Lung (tissue), 12 donors: ENCODE measurements around the gene HLA-DMB. TPM values are rescaled to one million over a fixed set of nuclear protein-coding genes. Genes with fewer than 3 reads are reported as not detected.
"Not testable (repeated sequence)": the region's sequence is repeated elsewhere in the genome, so short reads cannot be mapped to it uniquely, and the experiment has no call there.

Experiments
- ATAC-seq: fragments of 200-7000 bp; cut with Tn5 transposase; one replicate; pipeline ENCODE4 v1.9.1; 2020; ENCODE audit warnings: moderate number of reproducible peaks; ENCODE audit not compliant: insufficient read depth, low FRiP score
- DNase-seq, 3 donors: peaks; one replicate each; pipeline ENCODE4 v3.0.0-alpha.2; 2013 to 2017
- H3K27ac ChIP-seq, 2 donors: one replicate each; pipeline ENCODE4 v1.5.1; 2013; ENCODE audit warnings: mild to moderate bottlenecking in 2 of 2, moderate library complexity in 2 of 2, control low read depth in 1 of 2, inconsistent platforms in 1 of 2, low read depth in 1 of 2, low read length in 1 of 2
- H3K27me3 ChIP-seq, 3 donors: one replicate each; pipeline ENCODE4 v1.5.1; 2013; ENCODE audit warnings: low read length in 2 of 3; ENCODE audit not compliant: control insufficient read depth in 3 of 3, insufficient read depth in 3 of 3
- H3K36me3 ChIP-seq, 4 donors: one replicate each; pipeline ENCODE4 v1.5.1; 2013; ENCODE audit warnings: low read length in 4 of 4, mild to moderate bottlenecking in 1 of 4, moderate library complexity in 1 of 4; ENCODE audit not compliant: control insufficient read depth in 4 of 4, insufficient read depth in 4 of 4
- H3K4me1 ChIP-seq, 5 donors: one replicate each; pipeline ENCODE4 v1.5.1; 2013; ENCODE audit warnings: low read length in 5 of 5, mild to moderate bottlenecking in 2 of 5, moderate library complexity in 1 of 5; ENCODE audit not compliant: control insufficient read depth in 5 of 5, insufficient read depth in 5 of 5
- H3K4me3 ChIP-seq: one replicate; pipeline ENCODE4 v1.5.1; 2013; ENCODE audit warnings: mild to moderate bottlenecking, control low read depth, moderate library complexity
- H3K9ac ChIP-seq, 2 donors: one replicate each; pipeline ENCODE4 v1.5.1; 2013; ENCODE audit warnings: low read length in 2 of 2, control low read depth in 1 of 2; ENCODE audit not compliant: insufficient read depth in 1 of 2
- H3K9me3 ChIP-seq, 4 donors: one replicate each; pipeline ENCODE4 v1.5.1; 2013; ENCODE audit warnings: low read length in 3 of 4, mild to moderate bottlenecking in 1 of 4, moderate library complexity in 1 of 4; ENCODE audit not compliant: control insufficient read depth in 4 of 4, insufficient read depth in 3 of 4
- WGBS, 2 donors: extraction: QIAGEN DNeasy Blood & Tissue Kit; methylation state at CpG; one replicate each; pipeline ENCODE4 v1.1.7; 2013; 5-methylcytosine and 5-hydroxymethylcytosine counted together
- polyA plus RNA-seq, 2 donors: library from polyadenylated mRNA; stranded (reverse); fragments of 200-250 nt; gene quantifications; one replicate each; pipeline ENCODE4 v1.2.1, GENCODE V29; 2013
- total RNA-seq, 2 donors: library from RNA; depleted of rRNA in 1 of 2; stranded (reverse); fragments of >200 nt in 1 of 2; gene quantifications; one replicate each; pipeline ENCODE4 v1.2.1, GENCODE V29; 2014 to 2021
- TF ChIP-seq, protein P1 (sequence below): IDR thresholded peaks from 2 replicates; pipeline ENCODE4 v1.5.1; 2012; ENCODE audit warnings: mild to moderate bottlenecking; ENCODE audit errors: control extremely low read depth, extremely low read depth
- donor health status: control.
- donor health status: control.
- donor health status: Bipolar disorder and iron deficiency.
- donor health status: healthy.
- donor health status: DM: yes; HTN: yes; CAD: no.

Gene HLA-DMB
- total and polyA plus RNA-seq, 4 donors, result 42.3 to 76.7 (median 51.1) TPM

GRCh38 chr6:32943864-32944649 lies 3.2 kb upstream of the HLA-DMB start:
- Histone ChIP-seq H3K27ac (peak overlapping the region in 1 of 2 donors; percentile 86), H3K4me1 (peaks cover 0 to 3% (median 0%) of the 10 kb centered on the region in 5 donors), H3K27me3 (peaks cover 0 to 13% (median 0%) of the 10 kb centered on the region in 3 donors), H3K9ac (no peak overlapping the region), H3K36me3 (no peaks in the 10 kb centered on the region), H3K9me3 (no peaks in the 10 kb centered on the region), H3K4me3 (no peak overlapping the region)
- ATAC-seq, result no peak
- DNase-seq, result peak in 1 of 3 donors; percentile 17
- WGBS, 2 donors, result 40 to 63% methylated on average over 4 of the region's 4 CpGs
- TF ChIP-seq, protein P1, sequence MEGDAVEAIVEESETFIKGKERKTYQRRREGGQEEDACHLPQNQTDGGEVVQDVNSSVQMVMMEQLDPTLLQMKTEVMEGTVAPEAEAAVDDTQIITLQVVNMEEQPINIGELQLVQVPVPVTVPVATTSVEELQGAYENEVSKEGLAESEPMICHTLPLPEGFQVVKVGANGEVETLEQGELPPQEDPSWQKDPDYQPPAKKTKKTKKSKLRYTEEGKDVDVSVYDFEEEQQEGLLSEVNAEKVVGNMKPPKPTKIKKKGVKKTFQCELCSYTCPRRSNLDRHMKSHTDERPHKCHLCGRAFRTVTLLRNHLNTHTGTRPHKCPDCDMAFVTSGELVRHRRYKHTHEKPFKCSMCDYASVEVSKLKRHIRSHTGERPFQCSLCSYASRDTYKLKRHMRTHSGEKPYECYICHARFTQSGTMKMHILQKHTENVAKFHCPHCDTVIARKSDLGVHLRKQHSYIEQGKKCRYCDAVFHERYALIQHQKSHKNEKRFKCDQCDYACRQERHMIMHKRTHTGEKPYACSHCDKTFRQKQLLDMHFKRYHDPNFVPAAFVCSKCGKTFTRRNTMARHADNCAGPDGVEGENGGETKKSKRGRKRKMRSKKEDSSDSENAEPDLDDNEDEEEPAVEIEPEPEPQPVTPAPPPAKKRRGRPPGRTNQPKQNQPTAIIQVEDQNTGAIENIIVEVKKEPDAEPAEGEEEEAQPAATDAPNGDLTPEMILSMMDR, result no peak

GRCh38 chr6:32942555-32943123 lies 1.8 kb upstream of the HLA-DMB start:
- not testable (repeated sequence) for ATAC-seq, DNase-seq, H3K9ac ChIP-seq, H3K36me3 ChIP-seq, H3K4me1 ChIP-seq, H3K9me3 ChIP-seq, H3K4me3 ChIP-seq, H3K27ac ChIP-seq
- H3K27me3 ChIP-seq, result peaks cover 0 to 11% (median 5%) of the 10 kb centered on the region in 3 donors
- WGBS, 2 donors, result 81 to 83% methylated on average over 9 of the region's 9 CpGs

- DNase-seq (no peak), ATAC-seq (no peak)
- TF ChIP-seq, protein P1, result no peak
- Histone ChIP-seq H3K27me3 (peaks cover 0 to 11% (median 11%) of the 10 kb centered on the region in 3 donors), H3K36me3 (no peaks in the 10 kb centered on the region), H3K9ac (no peak overlapping the region), H3K27ac (peak overlapping the region; percentile 58 to 95), H3K4me3 (no peak overlapping the region), H3K4me1 (peaks cover 0 to 3% (median 0%) of the 10 kb centered on the region in 5 donors), H3K9me3 (no peaks in the 10 kb centered on the region)
- 33 to 41% methylated on average over 7 of the region's 7 CpGs for WGBS, 2 donors
Measured at GRCh38 chr6:32941214-32941768, 463 bp upstream of the HLA-DMB start.

DNA sequence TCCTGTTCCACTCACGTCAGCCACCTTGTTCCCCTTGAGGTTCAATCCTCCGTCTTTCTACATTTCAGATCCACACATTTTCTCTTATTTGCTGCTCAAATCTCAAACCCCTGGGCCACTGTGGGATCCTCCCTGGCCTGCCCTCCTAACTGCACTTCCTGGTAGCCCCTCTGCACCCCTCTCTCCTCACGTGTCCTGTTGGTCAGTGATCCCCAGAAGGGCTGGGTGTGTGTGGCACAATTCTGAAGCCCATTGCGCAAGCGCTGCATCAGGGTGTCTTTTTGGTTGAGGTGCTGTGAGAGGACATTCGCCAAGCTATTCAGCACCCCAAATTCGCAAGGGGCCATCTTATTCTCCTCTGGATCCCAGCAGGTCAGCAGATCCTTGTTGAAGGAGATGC lies 2.3 kb downstream of the HLA-DMB start:
- H3K27ac ChIP-seq, result no peak overlapping the region
- H3K9me3 ChIP-seq, result no peaks in the 10 kb centered on the region
- no peak overlapping the region for H3K9ac ChIP-seq
- no peak for DNase-seq
- peaks cover 0 to 22% (median 12%) of the 10 kb centered on the region in 3 donors for H3K27me3 ChIP-seq
- 87 to 88% methylated on average over 7 of the region's 7 CpGs for WGBS, 2 donors
- TF ChIP-seq, protein P1, result no peak
- H3K4me3 ChIP-seq, result no peak overlapping the region
- H3K36me3 ChIP-seq, result peaks cover 0 to 1% (median 0%) of the 10 kb centered on the region in 4 donors
- no peak for ATAC-seq
- peaks cover 0 to 1% (median 0%) of the 10 kb centered on the region in 5 donors for H3K4me1 ChIP-seq
